IPS-11a (cell line): ENCODE results near the gene IL17D.
"Not testable (repeated sequence)": the region's sequence is repeated elsewhere in the genome, so short reads cannot be mapped to it uniquely, and the experiment has no call there.

ENCODE experiments used
- H3K4me3 ChIP-seq: one replicate; pipeline ENCODE4 v1.5.1; 2013; ENCODE audit warnings: low read depth, low read length, control low read depth

Gene IL17D

GRCh38 chr13:20702915-20703779 is at the start of gene IL17D:
IL17D (plus strand) TSS chr13:20703699; CDS start chr13:20704002, 303 bp downstream.
- peak within 1 kb of the TSS; percentile 70 for H3K4me3 ChIP-seq

GRCh38 chr13:20654156-20654555 is 49.3 kb upstream of the IL17D start:
- H3K4me3 ChIP-seq = no peak overlapping the region

GRCh38 chr13:20658451-20659040 is 45.0 kb upstream of the IL17D start:
- no peak overlapping the region for H3K4me3 ChIP-seq

GRCh38 chr13:20664351-20664750 is 39.1 kb upstream of the IL17D start:
- no peak overlapping the region for H3K4me3 ChIP-seq

DNA sequence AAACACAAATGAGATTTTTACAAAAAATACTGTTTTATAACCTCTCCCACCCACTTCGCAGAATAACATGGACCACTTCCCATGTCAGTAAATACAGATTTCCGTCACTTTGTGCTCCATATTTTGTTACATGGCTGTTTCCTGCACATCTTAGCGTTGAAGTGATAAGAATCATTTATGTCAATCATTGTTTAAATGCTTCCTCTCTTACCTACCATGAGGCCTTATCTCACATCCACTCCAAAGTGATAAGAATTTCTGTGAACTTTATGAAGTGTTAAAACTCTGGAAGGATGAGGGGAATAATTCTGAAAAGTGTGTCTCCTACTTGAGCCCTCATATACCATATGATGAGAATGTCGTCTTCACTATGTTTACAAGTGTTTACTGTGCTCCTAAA is 36.6 kb upstream of the IL17D start:
- H3K4me3 ChIP-seq = no peak overlapping the region

DNA sequence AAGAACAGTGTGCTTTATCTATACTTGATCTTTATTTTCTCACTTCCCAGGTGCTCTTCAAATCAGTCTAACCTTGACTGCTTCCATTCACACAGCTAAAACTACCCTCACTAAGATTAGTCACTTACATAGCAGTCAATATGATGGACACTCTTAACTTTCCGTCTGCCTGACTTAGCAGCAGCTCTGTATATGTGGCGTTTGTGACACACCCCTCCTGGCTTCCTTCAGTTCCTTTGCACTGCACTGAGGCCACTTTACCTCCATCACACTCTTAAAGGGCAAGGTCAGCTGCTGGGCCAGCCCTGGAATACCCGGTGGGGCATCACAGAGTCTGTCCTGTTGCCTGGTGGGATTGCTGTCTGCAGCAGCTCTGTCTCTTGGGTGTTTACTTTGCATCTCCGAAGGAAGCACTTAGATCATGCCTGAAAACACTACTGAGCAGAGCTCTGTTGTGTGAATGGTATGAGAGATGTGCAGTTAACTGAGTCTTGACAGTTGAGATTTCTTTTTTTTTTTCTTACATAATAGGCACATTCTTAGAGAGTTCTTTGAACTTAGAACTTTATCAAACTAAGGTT is 35.6 kb upstream of the IL17D start:
- H3K4me3 ChIP-seq = no peak overlapping the region

- H3K4me3 ChIP-seq = no peak overlapping the region
These were observed 34.3 kb upstream of the IL17D start for GRCh38 chr13:20669162-20669561.

DNA sequence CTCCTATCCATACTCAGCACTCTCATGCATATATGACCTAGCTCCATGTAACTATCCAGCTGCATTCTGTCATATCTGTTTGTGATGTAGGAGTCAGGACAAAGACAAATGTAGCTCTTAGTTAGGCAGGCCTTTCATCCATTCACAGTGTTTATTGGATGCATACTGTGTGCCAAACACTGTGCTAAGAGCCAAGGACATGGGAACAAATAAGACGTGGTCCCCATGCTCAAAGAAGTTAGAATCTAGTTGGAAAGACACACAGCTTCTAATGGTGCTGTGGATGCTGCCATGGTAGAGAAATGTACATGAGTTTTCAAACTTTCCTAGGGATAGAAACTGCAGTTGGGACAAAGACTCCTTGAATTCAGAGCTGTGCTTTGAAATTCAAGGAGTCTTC is 31.7 kb upstream of the IL17D start:
- H3K4me3 ChIP-seq = no peak overlapping the region

- no peak overlapping the region for H3K4me3 ChIP-seq
These were observed 30.7 kb upstream of the IL17D start for GRCh38 chr13:20672772-20673171.

GRCh38 chr13:20673715-20674114 is 29.8 kb upstream of the IL17D start:
- H3K4me3 ChIP-seq = no peak overlapping the region

- H3K4me3 ChIP-seq = no peak overlapping the region
These were observed 27.3 kb upstream of the IL17D start for GRCh38 chr13:20676213-20676612.

DNA sequence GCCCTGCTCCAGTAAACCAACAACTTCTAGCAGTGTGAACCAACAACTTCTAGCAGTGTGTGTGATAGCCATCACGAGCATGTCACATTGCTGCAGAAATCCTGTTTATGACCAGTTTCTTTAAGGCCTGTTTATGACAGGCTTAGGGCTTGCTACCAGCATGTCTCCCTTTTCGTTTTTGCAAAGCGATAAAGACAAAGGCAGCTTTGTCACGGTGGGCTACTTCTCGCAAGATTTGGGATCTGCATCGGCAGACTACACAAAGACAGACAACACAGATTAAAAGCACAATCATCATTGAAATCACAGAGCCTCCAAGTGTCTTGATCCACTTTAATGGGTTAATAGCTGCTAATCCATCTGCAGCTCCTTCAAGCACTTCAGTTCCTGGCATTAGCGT is 24.9 kb upstream of the IL17D start:
- H3K4me3 ChIP-seq = not testable (repeated sequence)

- no peak overlapping the region for H3K4me3 ChIP-seq
These were observed 23.6 kb upstream of the IL17D start for GRCh38 chr13:20679879-20680278.

DNA sequence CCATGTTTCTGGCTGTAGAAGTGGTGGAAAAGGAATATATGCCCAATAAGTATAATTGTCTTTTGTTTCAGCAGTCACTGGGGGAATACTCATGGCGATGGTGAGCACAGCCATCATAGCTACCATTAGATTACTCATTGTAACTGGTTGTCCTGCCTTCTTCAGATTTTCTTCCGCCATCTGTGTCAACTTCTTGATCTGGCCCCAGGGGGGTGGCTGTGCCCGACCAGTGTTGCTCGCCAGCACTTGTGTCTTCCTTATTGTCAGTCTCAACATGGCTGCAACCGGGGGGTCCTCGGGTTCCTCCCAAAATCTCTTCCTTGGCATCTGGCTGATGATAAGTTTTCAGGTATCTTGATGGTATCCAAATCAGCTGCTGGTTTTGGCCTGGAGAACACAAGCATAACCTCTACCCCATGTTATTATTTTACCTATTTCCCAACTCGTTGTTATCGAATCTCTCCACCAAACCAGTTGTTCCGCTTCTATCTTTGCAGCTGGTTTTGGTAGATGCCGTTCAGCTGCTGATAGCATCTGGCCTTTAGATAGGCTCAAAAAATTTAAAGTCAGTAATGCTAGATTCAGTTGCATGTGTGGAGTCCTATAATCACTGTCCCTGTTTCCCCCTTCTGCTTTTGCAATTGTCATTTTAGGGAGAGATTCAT is 23.0 kb upstream of the IL17D start:
- H3K4me3 ChIP-seq = no peak overlapping the region

DNA sequence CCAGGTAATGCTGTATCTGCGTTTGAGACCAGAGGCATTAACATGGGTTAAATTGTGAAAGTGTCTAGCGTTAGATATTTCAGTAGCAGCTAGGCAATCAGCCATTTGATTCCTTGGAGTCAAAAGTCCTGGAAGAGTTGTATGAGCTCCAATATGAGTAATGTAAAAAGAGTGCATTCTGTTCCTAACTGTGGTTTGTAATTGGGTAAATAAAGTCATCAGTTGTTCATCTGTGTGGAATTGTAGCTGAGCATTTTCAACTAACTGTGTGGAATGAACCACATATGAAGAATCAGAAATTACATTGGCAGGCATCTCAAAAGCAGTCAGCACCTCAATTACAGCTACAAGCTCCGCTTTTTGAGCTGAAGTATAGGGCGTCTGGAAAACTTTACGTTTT is 22.0 kb upstream of the IL17D start:
- H3K4me3 ChIP-seq = not testable (repeated sequence)

- no peak overlapping the region for H3K4me3 ChIP-seq
These were observed 21.4 kb upstream of the IL17D start for GRCh38 chr13:20682061-20682460.

GRCh38 chr13:20684041-20684440 is 19.5 kb upstream of the IL17D start:
- H3K4me3 ChIP-seq = no peak overlapping the region

DNA sequence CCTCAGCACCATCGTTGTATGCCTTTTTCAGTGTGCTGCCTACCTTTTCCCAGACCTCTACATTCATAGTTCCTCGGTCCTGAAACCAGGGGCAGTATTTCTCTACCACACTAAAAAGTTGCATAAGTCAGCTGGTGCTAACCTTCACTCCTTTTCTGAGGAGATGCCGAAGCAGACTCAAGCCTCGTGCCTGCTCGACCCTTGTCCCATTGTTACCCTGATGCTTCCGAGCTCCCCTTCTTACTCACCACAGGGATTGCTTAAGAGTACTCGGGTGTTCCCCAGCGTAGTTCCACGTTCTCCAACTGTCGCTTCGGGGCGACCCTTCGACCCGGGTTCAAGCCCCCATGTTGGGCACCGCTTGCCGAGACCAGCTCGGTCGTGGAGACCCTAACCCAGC is 19.0 kb upstream of the IL17D start:
- no peak overlapping the region for H3K4me3 ChIP-seq

DNA sequence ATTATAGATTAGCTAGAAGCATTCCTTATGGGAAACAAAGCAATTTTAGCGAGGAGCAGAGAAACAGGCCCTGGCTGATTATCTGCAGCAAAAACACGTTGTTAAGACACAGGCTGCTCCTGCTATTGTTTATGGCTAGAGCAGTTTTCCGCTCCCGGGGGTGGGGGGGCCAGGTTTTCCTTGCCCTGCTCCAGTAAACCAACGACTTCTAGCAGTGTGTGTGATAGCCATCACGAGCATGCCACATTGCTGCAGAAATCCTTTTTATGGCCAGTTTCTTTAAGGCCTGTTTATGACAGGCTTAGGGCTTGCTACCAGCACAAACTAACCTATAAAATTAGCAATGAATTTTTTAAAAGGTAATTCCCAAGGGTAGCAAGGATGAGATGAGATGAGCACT is 18.4 kb upstream of the IL17D start:
- no peak overlapping the region for H3K4me3 ChIP-seq

DNA sequence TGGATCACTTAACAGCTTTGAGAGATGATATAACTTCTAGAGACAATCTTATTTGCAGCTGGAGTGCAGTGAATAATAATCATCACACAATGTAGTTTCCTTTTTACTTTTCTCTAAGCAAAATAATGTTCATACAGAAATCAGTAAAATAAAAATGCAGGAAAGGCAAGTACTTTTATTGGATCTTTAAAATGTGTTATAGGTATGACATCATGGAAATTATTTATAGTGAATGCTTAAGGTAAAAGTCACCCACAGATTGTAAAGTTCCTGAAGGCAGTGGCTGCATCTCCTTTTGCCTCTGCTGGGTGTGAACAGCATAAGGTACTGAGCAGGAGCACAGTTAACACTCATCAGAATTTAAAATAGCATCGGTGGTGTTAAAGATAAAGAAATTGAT is 17.3 kb upstream of the IL17D start:
- H3K4me3 ChIP-seq = no peak overlapping the region

GRCh38 chr13:20686863-20687579 is 16.5 kb upstream of the IL17D start:
- no peak overlapping the region for H3K4me3 ChIP-seq
